HepG2 (cell line): Measurements from ENCODE around the gene VSX1. TPM values are rescaled to one million over a fixed set of nuclear protein-coding genes. Genes with fewer than 3 reads are reported as not detected.

ENCODE experiments used
- ATAC-seq: fragments of 200-7000 bp; cut with Tn5 transposase; 3 replicates; pipeline ENCODE4 v1.9.1; 2020; ENCODE audit warnings: mild to moderate bottlenecking, moderate library complexity
- BruUV-seq: library from RNA; stranded (reverse); fragments of 400-500 nt; replicated peaks from 2 replicates; lab custom pipeline; 2021; lab: Mats Ljungman, UMichigan
- CTCF ChIA-PET: fragments of 300-600 bp; formaldehyde crosslinking; extraction: SDS; loops from one replicate; lab custom pipeline; 2021; ENCODE audit warnings: low total read pairs, inconsistent platforms, low intra/inter-chr PET ratio; lab: Yijun Ruan, JAX
- POLR2A ChIA-PET: fragments of 350-600 bp; sonication (Branson Sonifier 250); formaldehyde crosslinking; loops from one replicate; lab custom pipeline; 2020; ENCODE audit warnings: antibody characterized with exemption, inconsistent platforms; lab: Yijun Ruan, JAX
- DNase-seq: peaks from one replicate; pipeline ENCODE4 v3.0.0-alpha.2; 2015; ENCODE audit warnings: low spot score
- FAIRE-seq: peaks from 3 replicates; lab custom pipeline; 2011; peaks lifted over from hg19 to GRCh38; lab: Jason Lieb, UNC
- H2AFZ ChIP-seq: one replicate; pipeline ENCODE4 v1.6.1; 2011; ENCODE audit warnings: low read length, inconsistent platforms
- H3K27ac ChIP-seq: fragments of 300-600 bp; 3 replicates; pipeline ENCODE4 v1.8.0; 2011; ENCODE audit warnings: mixed run types, mild to moderate bottlenecking, mixed read lengths, low read length, inconsistent platforms; ENCODE audit not compliant: insufficient read depth; ENCODE audit errors: extremely low read length
- H3K27me3 ChIP-seq, 2 experiments: fragments of 200-600 bp in 1 of 2; 2 replicates in 1 of 2; 3 replicates in 1 of 2; pipeline versions ENCODE4 v1.6.0 to v1.8.0; 2011; ENCODE audit warnings: low read length in 2 of 2, mild to moderate bottlenecking in 2 of 2, moderate library complexity in 2 of 2, inconsistent platforms in 1 of 2; ENCODE audit not compliant: insufficient read depth in 2 of 2, control insufficient read depth in 1 of 2
- H3K36me3 ChIP-seq, 2 experiments: fragments of 200-600 bp in 1 of 2; replicated peaks in 1 of 2; 2 replicates in 1 of 2; 3 replicates in 1 of 2; pipeline versions ENCODE4 v1.5.1 to v1.8.0; 2011; ENCODE audit warnings: low read length in 2 of 2, inconsistent platforms in 1 of 2; ENCODE audit not compliant: insufficient read depth in 2 of 2, control insufficient read depth in 1 of 2
- H3K4me1 ChIP-seq: 2 replicates; pipeline ENCODE4 v1.5.1; 2012; ENCODE audit warnings: low read length, inconsistent platforms; ENCODE audit not compliant: insufficient read depth
- H3K4me2 ChIP-seq: 2 replicates; pipeline ENCODE4 v1.6.0; 2011; ENCODE audit warnings: low read depth, low read length, inconsistent platforms
- H3K4me3 ChIP-seq, 3 experiments: fragments of 200-600 bp in 1 of 3; sonication (generic), shearing (Covaris generic) in 1 of 3; replicated peaks in 1 of 3; 2 replicates each; pipeline ENCODE4 v1.5.1; 2011 to 2016; ENCODE audit warnings: low read length in 3 of 3, inconsistent platforms in 2 of 3, low read depth in 2 of 3, mild to moderate bottlenecking in 2 of 3, control low read depth in 1 of 3, mixed read lengths in 1 of 3; ENCODE audit not compliant: insufficient read depth in 1 of 3
- H3K79me2 ChIP-seq: one replicate; pipeline ENCODE4 v1.6.1; 2011; ENCODE audit warnings: low read length, inconsistent platforms; ENCODE audit not compliant: insufficient read depth
- H3K9ac ChIP-seq: 2 replicates; pipeline ENCODE4 v1.6.0; 2011; ENCODE audit warnings: mild to moderate bottlenecking, low read depth, low read length, inconsistent platforms; ENCODE audit not compliant: insufficient read depth
- H3K9me3 ChIP-seq: 2 replicates; pipeline ENCODE4 v1.5.1; 2012; ENCODE audit warnings: mild to moderate bottlenecking, low read length
- H4K20me1 ChIP-seq: 2 replicates; pipeline ENCODE4 v1.6.0; 2011; ENCODE audit warnings: inconsistent platforms, mild to moderate bottlenecking, low read length, moderate library complexity; ENCODE audit not compliant: insufficient read depth
- MYNN ChIP-seq: sonication (generic); formaldehyde crosslinking; IDR thresholded peaks from 2 replicates; pipeline ENCODE4 v1.4.0; 2020; ENCODE audit warnings: mild to moderate bottlenecking, low read depth, missing genetic modification reagents
- ZNF274 ChIP-seq: sonication (generic); formaldehyde crosslinking; IDR thresholded peaks from 2 replicates; pipeline ENCODE4 v1.5.1; 2020; ENCODE audit warnings: mild to moderate bottlenecking, missing genetic modification reagents
- ZNF343 ChIP-seq: sonication (generic); formaldehyde crosslinking; IDR thresholded peaks from 2 replicates; pipeline ENCODE4 v1.4.0; 2020; ENCODE audit warnings: mild to moderate bottlenecking, missing genetic modification reagents
- ZNF629 ChIP-seq: sonication (generic); formaldehyde crosslinking; conservative IDR thresholded peaks from 2 replicates; pipeline ENCODE4 v1.5.0; 2020; ENCODE audit warnings: missing genetic modification reagents
- WGBS: methylation state at CpG from one replicate; pipeline ENCODE4 v1.1.6; 2017; ENCODE audit warnings: low lambda C conversion rate; 5-methylcytosine and 5-hydroxymethylcytosine counted together
- in situ Hi-C: cut with HindIII; loops from 2 replicates; pipeline ENCODE4 v1.10.0; 2017; ENCODE audit warnings: low pct_unique_long_range_greater_than_20kb; ENCODE audit not compliant: extremely low pct_ligation_motif_present
- intact Hi-C: fragments of 100-400 bp; cut with micrococcal nuclease; formaldehyde crosslinking; loops from one replicate; pipeline ENCODE4 v1.10.0; 2022; ENCODE audit not compliant: unreplicated experiment
- polyA plus RNA-seq, 8 experiments: library from polyadenylated mRNA; depleted of rRNA in 3 of 8; stranded (reverse) in 7 of 8; unstranded in 1 of 8; fragments of >200 nt; fragmentation: Illumina TruSeq in 4 of 8; extraction: Trizol in 4 of 8; gene quantifications; 2 replicates each; pipeline versions ENCODE4 v1.2.1 to v1.2.3, GENCODE V29; 2011 to 2016; ENCODE audit warnings: low read depth in 4 of 8, missing spikeins in 1 of 8, mixed read lengths in 1 of 8; ENCODE audit not compliant: insufficient read depth in 1 of 8
- total RNA-seq, 5 experiments: library from RNA; depleted of rRNA; stranded (reverse); fragments of >200 nt; fragmentation: Illumina TruSeq; extraction: Trizol; gene quantifications; 2 replicates each; pipeline ENCODE4 v1.2.3, GENCODE V29; 2016; ENCODE audit warnings: low read depth in 1 of 5

VSX1 gene
- total and polyA plus RNA-seq, 2 of the 13 experiments (the other 11 are each of a cell fraction or from before 2014, with no cell fraction given), result 0.04 TPM; not detected in 1

DNA sequence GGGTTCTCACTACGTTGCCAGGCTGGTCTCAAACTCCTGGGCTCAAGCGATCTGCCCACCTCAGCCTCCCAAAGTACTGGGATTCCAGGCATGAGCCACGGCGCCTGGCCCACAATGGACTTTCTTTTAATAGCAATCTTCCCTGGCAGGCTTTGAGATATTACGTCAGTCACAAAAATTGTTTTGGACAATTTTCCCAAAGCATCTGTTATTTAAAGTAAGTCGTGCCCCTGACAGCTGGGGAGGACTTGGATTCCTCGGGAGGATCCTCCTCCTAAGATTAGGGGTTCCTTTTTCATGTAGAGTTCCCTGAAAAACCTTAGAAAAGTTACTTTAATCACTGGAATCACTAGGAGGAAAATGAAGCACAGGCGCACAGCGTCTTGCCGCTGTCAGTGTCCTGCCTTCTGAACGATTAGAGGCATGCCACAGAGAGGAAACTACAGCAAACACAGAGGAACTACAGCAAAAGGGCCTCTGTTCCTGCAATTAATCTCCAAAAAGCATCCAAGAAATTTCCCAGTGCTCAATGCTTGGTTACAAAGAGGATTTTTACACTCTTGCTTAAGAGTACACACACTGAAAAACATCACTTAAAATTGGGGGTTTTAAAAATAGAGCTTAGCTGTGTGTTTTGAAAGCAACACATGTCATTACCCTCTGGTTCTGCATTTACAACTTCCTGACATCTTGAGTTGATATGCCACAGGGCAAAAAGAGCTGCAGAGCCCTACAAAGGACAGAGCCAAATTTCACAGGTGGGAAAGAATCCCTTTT is 28.5 kb downstream of the VSX1 start:
- Histone ChIP-seq H3K79me2 (peaks cover 3% of the 10 kb centered on the region), H3K4me1 (peaks cover 69% of the 10 kb centered on the region), H3K4me3 (no peak overlapping the region), H3K27ac (no peak overlapping the region), H4K20me1 (no peaks in the 10 kb centered on the region; the same call in 1 of the 2 replicates), H3K4me2 (no peak overlapping the region), H3K36me3 (no peaks in the 10 kb centered on the region), H3K9me3 (no peaks in the 10 kb centered on the region), H3K9ac (no peak overlapping the region), H3K27me3 (peaks cover 0 to 4% of the 10 kb centered on the region in 2 experiments; a peak in 1 of 5 replicates), H2AFZ (no peak overlapping the region)
- BruUV-seq, result no TSS peak
- POLR2A ChIA-PET, result interaction anchor here (1.1 to 7.7 kb wide), 3 partner anchors 9 to 30 kb away, joined by 3 to 77 read pairs (median 4); no protein-coding TSS in a partner anchor
- intact Hi-C loops (no loop called here), in situ Hi-C loops (no loop called here)
- no peak for TF ChIP-seq ZNF274 (CRISPR knock-in tag)
- peak; percentile 31; the same call in 1 of the 2 replicates for TF ChIP-seq ZNF343 (CRISPR knock-in tag)
- DNase-seq, result no peak
- CTCF ChIA-PET, result no interaction called here
- no peak for ATAC-seq
- peak; percentile 8 for FAIRE-seq
- WGBS, result 72% methylated on average over 11 of the region's 11 CpGs

DNA sequence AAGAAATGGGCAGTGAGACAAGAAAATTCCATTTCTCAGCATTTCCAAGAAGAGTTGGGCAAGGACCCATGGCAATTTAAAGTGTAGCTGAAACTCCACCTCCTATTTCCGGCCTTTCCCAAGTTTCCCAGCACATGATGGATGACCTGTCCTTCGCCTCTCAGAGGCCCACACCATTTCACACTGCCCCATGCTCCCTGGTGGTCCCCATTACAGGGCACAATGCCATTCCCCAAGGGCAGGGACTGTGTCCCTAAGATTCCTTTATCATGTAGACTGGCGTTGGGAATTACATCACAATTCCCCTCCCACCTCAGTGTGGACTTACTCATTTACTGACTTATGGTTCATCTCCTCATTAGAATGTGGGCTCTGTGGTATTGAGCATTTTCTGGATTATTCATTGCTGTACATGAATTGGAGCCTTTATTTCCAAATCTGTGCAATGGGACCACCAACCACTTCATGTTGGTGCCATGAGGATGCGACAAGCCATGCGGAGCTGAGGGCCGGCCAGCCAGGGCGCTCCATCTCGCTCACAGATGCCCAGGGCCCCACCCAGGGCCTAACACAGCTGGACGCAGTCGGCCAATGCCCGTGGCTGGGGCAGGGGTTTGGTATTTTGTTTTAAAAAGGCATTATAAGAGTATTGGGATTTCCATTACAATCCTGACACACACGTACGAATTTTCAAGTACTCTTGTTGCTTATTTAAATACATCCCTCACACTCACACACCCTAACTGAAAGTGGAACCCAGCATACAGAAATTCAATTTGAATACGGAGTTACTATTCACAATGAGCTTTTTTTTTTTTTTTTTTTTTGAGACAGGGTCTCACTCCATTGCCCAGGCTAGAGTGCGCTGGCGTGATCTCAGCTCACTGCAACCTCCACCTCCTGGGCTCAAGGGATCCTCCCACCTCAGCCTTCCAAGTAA is 29.4 kb downstream of the VSX1 start:
- ChIA-PET CTCF (no interaction called here), POLR2A (no interaction called here)
- Histone ChIP-seq H3K4me2 (no peak overlapping the region), H3K36me3 (no peaks in the 10 kb centered on the region; a peak in 1 of 5 replicates), H2AFZ (no peak overlapping the region), H3K9me3 (no peaks in the 10 kb centered on the region), H3K4me1 (peaks cover 62% of the 10 kb centered on the region), H3K4me3 (no peak overlapping the region), H3K27me3 (peaks cover 0 to 2% of the 10 kb centered on the region in 2 experiments; a peak in 1 of 5 replicates), H3K27ac (no peak overlapping the region), H4K20me1 (no peaks in the 10 kb centered on the region; the same call in 1 of the 2 replicates), H3K9ac (no peak overlapping the region), H3K79me2 (peaks cover 3% of the 10 kb centered on the region)
- in situ Hi-C loops, result no loop called here
- 73% methylated on average over 15 of the region's 16 CpGs for WGBS
- TF ChIP-seq ZNF629 (CRISPR knock-in tag), result peak; percentile 89
- no peak for TF ChIP-seq MYNN (CRISPR knock-in tag)
- intact Hi-C loops, result no loop called here
- no TSS peak for BruUV-seq
- FAIRE-seq (no peak), ATAC-seq (no peak), DNase-seq (no peak)
